H9 (cell line): ENCODE data around the gene ISM2. TPM values are rescaled to one million over a fixed set of nuclear protein-coding genes. Genes with fewer than 3 reads are reported as not detected.

Experiments
- DNase-seq: peaks from one replicate; pipeline ENCODE4 v3.0.0-alpha.2; 2017
- H2AFZ ChIP-seq: one replicate; pipeline ENCODE4 v1.6.1; 2013; ENCODE audit warnings: mild to moderate bottlenecking, low read length, control low read depth, moderate library complexity
- H2AK5ac ChIP-seq: 2 replicates; pipeline ENCODE4 v1.6.1; 2013; ENCODE audit warnings: low read length, control low read depth, mixed read lengths; ENCODE audit not compliant: insufficient read length
- H2BK120ac ChIP-seq: one replicate; pipeline ENCODE4 v1.6.1; 2013; ENCODE audit warnings: low read depth, mild to moderate bottlenecking, low read length, control low read depth, inconsistent platforms; ENCODE audit not compliant: poor library complexity, severe bottlenecking
- H2BK12ac ChIP-seq: 2 replicates; pipeline ENCODE4 v1.6.1; 2013; ENCODE audit warnings: low read length, control low read depth, mixed read lengths, low read depth; ENCODE audit not compliant: insufficient read length
- H2BK15ac ChIP-seq: 2 replicates; pipeline ENCODE4 v1.6.1; 2013; ENCODE audit warnings: low read depth, low read length, control low read depth
- H2BK20ac ChIP-seq: one replicate; pipeline ENCODE4 v1.6.1; 2013; ENCODE audit warnings: low read depth, mild to moderate bottlenecking, low read length, control low read depth, inconsistent platforms; ENCODE audit not compliant: poor library complexity, severe bottlenecking
- H2BK5ac ChIP-seq: 2 replicates; pipeline ENCODE4 v1.6.1; 2013; ENCODE audit warnings: low read length, control low read depth, mixed read lengths; ENCODE audit not compliant: insufficient read length
- H3K14ac ChIP-seq: 2 replicates; pipeline ENCODE4 v1.6.1; 2013; ENCODE audit warnings: low read length, control low read depth; ENCODE audit not compliant: insufficient read depth
- H3K18ac ChIP-seq: 2 replicates; pipeline ENCODE4 v1.6.1; 2013; ENCODE audit warnings: low read depth, mild to moderate bottlenecking, mixed read lengths, low read length, control low read depth; ENCODE audit not compliant: insufficient read length
- H3K23ac ChIP-seq: 2 replicates; pipeline ENCODE4 v1.6.1; 2013; ENCODE audit warnings: low read length, control low read depth, mixed read lengths, low read depth; ENCODE audit not compliant: insufficient read length
- H3K23me2 ChIP-seq: 2 replicates; pipeline ENCODE4 v1.6.1; 2013; ENCODE audit warnings: low read depth, mild to moderate bottlenecking, mixed read lengths, low read length, control low read depth; ENCODE audit not compliant: insufficient read length, poor library complexity, severe bottlenecking
- H3K27ac ChIP-seq: 2 replicates; pipeline ENCODE4 v1.5.1; 2013; ENCODE audit warnings: low read length, control low read depth, mixed read lengths, low read depth; ENCODE audit not compliant: insufficient read length
- H3K27me3 ChIP-seq: 2 replicates; pipeline ENCODE4 v1.6.1; 2013; ENCODE audit warnings: low read length, control low read depth, inconsistent platforms; ENCODE audit not compliant: insufficient read depth
- H3K4ac ChIP-seq: 2 replicates; pipeline ENCODE4 v1.6.1; 2013; ENCODE audit warnings: low read depth, mild to moderate bottlenecking, control low read depth, inconsistent platforms, low read length, moderate library complexity
- H3K4me1 ChIP-seq: 2 replicates; pipeline ENCODE4 v1.6.1; 2013; ENCODE audit warnings: low read length, control low read depth, inconsistent platforms; ENCODE audit not compliant: insufficient read depth
- H3K4me2 ChIP-seq: 2 replicates; pipeline ENCODE4 v1.6.1; 2013; ENCODE audit warnings: low read length, control low read depth, mixed read lengths; ENCODE audit not compliant: insufficient read length, insufficient read depth
- H3K56ac ChIP-seq: 2 replicates; pipeline ENCODE4 v1.6.1; 2013; ENCODE audit warnings: low read depth, mild to moderate bottlenecking, mixed read lengths, low read length, control low read depth; ENCODE audit not compliant: insufficient read length
- H3K79me1 ChIP-seq: 2 replicates; pipeline ENCODE4 v1.6.1; 2013; ENCODE audit warnings: low read depth, mild to moderate bottlenecking, moderate library complexity, low read length, control low read depth, inconsistent platforms; ENCODE audit not compliant: insufficient read depth, poor library complexity, severe bottlenecking
- H3K79me2 ChIP-seq: 2 replicates; pipeline ENCODE4 v1.6.1; 2013; ENCODE audit warnings: low read length, control low read depth, inconsistent platforms; ENCODE audit not compliant: insufficient read depth
- H3K9ac ChIP-seq: 2 replicates; pipeline ENCODE4 v1.6.1; 2013; ENCODE audit warnings: low read length, control low read depth, mixed read lengths; ENCODE audit not compliant: insufficient read length; ENCODE audit errors: extremely low read depth
- H3K9me3 ChIP-seq: one replicate; pipeline ENCODE4 v1.6.1; 2013; ENCODE audit warnings: low read depth, low read length, inconsistent platforms; ENCODE audit not compliant: control insufficient read depth
- H3T11ph ChIP-seq: one replicate; pipeline ENCODE4 v1.6.1; 2013; ENCODE audit warnings: mild to moderate bottlenecking, low read length, control low read depth, inconsistent platforms
- H4K20me1 ChIP-seq: one replicate; pipeline ENCODE4 v1.6.1; 2013; ENCODE audit not compliant: control insufficient read depth, insufficient read length, insufficient read depth
- H4K5ac ChIP-seq: 2 replicates; pipeline ENCODE4 v1.6.1; 2013; ENCODE audit warnings: low read depth, mild to moderate bottlenecking, mixed read lengths, low read length, control low read depth; ENCODE audit not compliant: insufficient read length
- H4K8ac ChIP-seq: replicated peaks from 2 replicates; pipeline ENCODE4 v1.6.1; 2013; ENCODE audit warnings: low read length, control low read depth, mixed read lengths, low read depth; ENCODE audit not compliant: insufficient read length
- H4K91ac ChIP-seq: 2 replicates; pipeline ENCODE4 v1.6.1; 2013; ENCODE audit warnings: low read depth, mild to moderate bottlenecking, moderate library complexity, mixed read lengths, low read length, control low read depth; ENCODE audit not compliant: insufficient read length
- H3K27ac Mint-ChIP-seq, 3 experiments: 2 replicates in 2 of 3; 3 replicates in 1 of 3; pipeline ENCODE4 v1.8.0; 2020 to 2021; ENCODE audit warnings: mixed read lengths in 3 of 3, mild to moderate bottlenecking in 1 of 3, moderate library complexity in 1 of 3
- H3K27me3 Mint-ChIP-seq: 2 replicates; pipeline ENCODE4 v1.8.0; 2021; ENCODE audit warnings: low read depth, mild to moderate bottlenecking, moderate library complexity, mixed read lengths
- H3K36me3 Mint-ChIP-seq, 3 experiments: 2 replicates in 2 of 3; 3 replicates in 1 of 3; pipeline ENCODE4 v1.8.0; 2020 to 2021; ENCODE audit warnings: low read depth in 3 of 3, mixed read lengths in 3 of 3; ENCODE audit not compliant: insufficient read depth in 1 of 3
- H3K4me1 Mint-ChIP-seq, 2 experiments: 2 replicates each; pipeline ENCODE4 v1.8.0; 2020; ENCODE audit warnings: mixed read lengths in 2 of 2
- H3K4me3 Mint-ChIP-seq, 2 experiments: 2 replicates in 1 of 2; 3 replicates in 1 of 2; pipeline ENCODE4 v1.8.0; 2020 to 2021; ENCODE audit warnings: mild to moderate bottlenecking in 2 of 2, mixed read lengths in 2 of 2, moderate library complexity in 1 of 2
- H3K9me3 Mint-ChIP-seq, 2 experiments: 2 replicates in 1 of 2; 3 replicates in 1 of 2; pipeline ENCODE4 v1.8.0; 2020; ENCODE audit warnings: mild to moderate bottlenecking in 2 of 2, mixed read lengths in 2 of 2, moderate library complexity in 1 of 2
- CTCF ChIP-seq: fragments of 200-600 bp; sonication (generic); conservative IDR thresholded peaks from 3 replicates; pipeline ENCODE4 v1.8.0; 2021; ENCODE audit warnings: antibody characterized with exemption, mild to moderate bottlenecking
- WGBS: extraction: QIAGEN DNeasy Blood & Tissue Kit; methylation state at CpG from one replicate; pipeline ENCODE4 v1.1.7; 2013; ENCODE audit warnings: missing lambda C conversion rate, low lambda C conversion rate, mixed read lengths; ENCODE audit not compliant: insufficient read length; ENCODE audit errors: extremely low coverage; 5-methylcytosine and 5-hydroxymethylcytosine counted together
- total RNA-seq: library from RNA; stranded (reverse); gene quantifications from 2 replicates; pipeline ENCODE4 v1.2.1, GENCODE V29; 2021

ISM2 gene
- total RNA-seq, 1 experiment from 2014 or later = 0.39 TPM

- peaks cover 5 to 8% (median 5%) of the 10 kb centered on the region in 3 experiments; a peak in 6 of 7 replicates for H3K36me3 Mint-ChIP-seq
- Histone ChIP-seq H3K9me3 (no peaks in the 10 kb centered on the region), H3K23me2 (no peaks in the 10 kb centered on the region), H2AK5ac (no peak overlapping the region), H4K8ac (no peak overlapping the region), H4K91ac (no peak overlapping the region), H3K27ac (no peak overlapping the region), H3K4me2 (no peak overlapping the region), H2AFZ (no peak overlapping the region), H2BK120ac (no peak overlapping the region), H2BK15ac (no peak overlapping the region), H3K18ac (no peak overlapping the region), H3K56ac (no peak overlapping the region), H3K4ac (no peak overlapping the region), H2BK20ac (no peak overlapping the region), H3K23ac (no peak overlapping the region), H4K5ac (no peak overlapping the region), H3K14ac (no peak overlapping the region), H3K79me2 (no peaks in the 10 kb centered on the region), H2BK5ac (no peak overlapping the region), H3K9ac (no peak overlapping the region), H3K4me1 (peaks cover 8% of the 10 kb centered on the region; the same call in 1 of the 2 replicates), H3K27me3 (no peaks in the 10 kb centered on the region), H3T11ph (no peak overlapping the region), H3K79me1 (no peaks in the 10 kb centered on the region), H2BK12ac (no peak overlapping the region), H4K20me1 (no peaks in the 10 kb centered on the region)
- DNase-seq = no peak
- no CpG with 5 or more reads among the region's 5 CpGs for WGBS
- no peaks in the 10 kb centered on the region for H3K9me3 Mint-ChIP-seq
- H3K27me3 Mint-ChIP-seq = no peaks in the 10 kb centered on the region; the same call in none of the 2 replicates
- TF ChIP-seq CTCF = no peak
- peaks cover 21 to 22% of the 10 kb centered on the region in 2 experiments for H3K4me1 Mint-ChIP-seq
- no peak overlapping the region for H3K4me3 Mint-ChIP-seq
- peak overlapping the region in 1 of 3 experiments; percentile 87; a peak in 1 of 7 replicates for H3K27ac Mint-ChIP-seq
Measured at GRCh38 chr14:77473921-77474320, 24.7 kb downstream of the ISM2 start.
